IPS-20b (cell line): ENCODE results near the gene TAGLN3.

Source experiments
- H3K27ac ChIP-seq: one replicate; pipeline ENCODE4 v1.5.1; 2013; ENCODE audit warnings: low read length
- H3K27me3 ChIP-seq: 2 replicates; pipeline ENCODE4 v1.6.1; 2013; ENCODE audit warnings: mild to moderate bottlenecking, low read length, inconsistent platforms; ENCODE audit not compliant: insufficient read depth
- H3K36me3 ChIP-seq: 2 replicates; pipeline ENCODE4 v1.6.1; 2013; ENCODE audit warnings: low read depth, mild to moderate bottlenecking, inconsistent platforms, low read length, moderate library complexity; ENCODE audit not compliant: insufficient read depth
- H3K4me1 ChIP-seq: 2 replicates; pipeline ENCODE4 v1.6.1; 2013; ENCODE audit warnings: mild to moderate bottlenecking, control low read depth, inconsistent platforms, low read length, moderate library complexity; ENCODE audit not compliant: insufficient read depth
- H3K4me3 ChIP-seq: 2 replicates; pipeline ENCODE4 v1.5.1; 2013; ENCODE audit warnings: mild to moderate bottlenecking, low read length, inconsistent platforms
- H3K9ac ChIP-seq: 2 replicates; pipeline ENCODE4 v1.6.1; 2013; ENCODE audit warnings: low read depth, mild to moderate bottlenecking, inconsistent platforms, low read length, moderate library complexity
- H3K9me3 ChIP-seq: 2 replicates; pipeline ENCODE4 v1.6.1; 2013; ENCODE audit warnings: mild to moderate bottlenecking, low read depth, low read length, inconsistent platforms; ENCODE audit not compliant: insufficient read depth

TAGLN3 gene

GRCh38 chr3:112012205-112012992 lies 13.7 kb downstream of the TAGLN3 start:
- Histone ChIP-seq H3K4me3 (no peak overlapping the region), H3K9ac (no peak overlapping the region), H3K9me3 (no peaks in the 10 kb centered on the region), H3K27ac (no peak overlapping the region), H3K4me1 (no peaks in the 10 kb centered on the region), H3K27me3 (no peaks in the 10 kb centered on the region), H3K36me3 (peaks cover 7% of the 10 kb centered on the region; the same call in 1 of the 2 replicates)

GRCh38 chr3:112013058-112013783 lies 14.5 kb downstream of the TAGLN3 start:
- Histone ChIP-seq H3K27me3 (no peaks in the 10 kb centered on the region), H3K27ac (no peak overlapping the region), H3K9me3 (no peaks in the 10 kb centered on the region), H3K4me3 (no peak overlapping the region), H3K9ac (no peak overlapping the region), H3K36me3 (peaks cover 7% of the 10 kb centered on the region; the same call in 1 of the 2 replicates), H3K4me1 (no peaks in the 10 kb centered on the region)

- H3K9ac ChIP-seq: no peak overlapping the region
Measured at GRCh38 chr3:112013784-112014143, 15.0 kb downstream of the TAGLN3 start.

GRCh38 chr3:112017091-112017490 lies 18.4 kb downstream of the TAGLN3 start:
- Histone ChIP-seq H3K4me3 (no peak overlapping the region), H3K27me3 (no peaks in the 10 kb centered on the region), H3K36me3 (peaks cover 3% of the 10 kb centered on the region; the same call in 1 of the 2 replicates), H3K9me3 (no peaks in the 10 kb centered on the region), H3K27ac (no peak overlapping the region), H3K9ac (no peak overlapping the region), H3K4me1 (no peaks in the 10 kb centered on the region)

More at GRCh38 chr3:112013784-112014143, 15.0 kb downstream of the TAGLN3 start:
- Histone ChIP-seq H3K4me1 (no peaks in the 10 kb centered on the region), H3K27ac (no peak overlapping the region), H3K27me3 (no peaks in the 10 kb centered on the region), H3K9me3 (no peaks in the 10 kb centered on the region), H3K36me3 (peaks cover 7% of the 10 kb centered on the region; the same call in 1 of the 2 replicates), H3K4me3 (no peak overlapping the region)

- H3K36me3 ChIP-seq: peaks cover 3% of the 10 kb centered on the region; the same call in 1 of the 2 replicates
- no peak overlapping the region for H3K27ac ChIP-seq
- H3K27me3 ChIP-seq: no peaks in the 10 kb centered on the region
- no peaks in the 10 kb centered on the region for H3K9me3 ChIP-seq
- H3K4me1 ChIP-seq: no peaks in the 10 kb centered on the region
- H3K4me3 ChIP-seq: no peak overlapping the region
- no peak overlapping the region for H3K9ac ChIP-seq
Measured at GRCh38 chr3:112018712-112019111, 20.0 kb downstream of the TAGLN3 start.

GRCh38 chr3:112019716-112020115 lies 21.0 kb downstream of the TAGLN3 start:
- no peak overlapping the region for H3K4me3 ChIP-seq

GRCh38 chr3:112020674-112021085 lies 22.0 kb downstream of the TAGLN3 start:
- H3K9ac ChIP-seq: no peak overlapping the region
- no peaks in the 10 kb centered on the region for H3K27me3 ChIP-seq
- no peaks in the 10 kb centered on the region for H3K4me1 ChIP-seq
- no peak overlapping the region for H3K27ac ChIP-seq
- H3K9me3 ChIP-seq: no peaks in the 10 kb centered on the region
- H3K36me3 ChIP-seq: no peaks in the 10 kb centered on the region
- H3K4me3 ChIP-seq: no peak overlapping the region

More at GRCh38 chr3:112019716-112020115, 21.0 kb downstream of the TAGLN3 start:
- no peak overlapping the region for H3K9ac ChIP-seq
- no peaks in the 10 kb centered on the region for H3K4me1 ChIP-seq
- H3K27ac ChIP-seq: no peak overlapping the region
- H3K9me3 ChIP-seq: no peaks in the 10 kb centered on the region
- no peaks in the 10 kb centered on the region for H3K27me3 ChIP-seq
- no peaks in the 10 kb centered on the region for H3K36me3 ChIP-seq

GRCh38 chr3:112027142-112027541 lies 28.4 kb downstream of the TAGLN3 start:
- Histone ChIP-seq H3K9ac (no peak overlapping the region), H3K27ac (no peak overlapping the region), H3K9me3 (no peaks in the 10 kb centered on the region), H3K27me3 (no peaks in the 10 kb centered on the region), H3K4me1 (no peaks in the 10 kb centered on the region), H3K4me3 (no peak overlapping the region), H3K36me3 (no peaks in the 10 kb centered on the region)

GRCh38 chr3:112027826-112028225 lies 29.1 kb downstream of the TAGLN3 start:
- Histone ChIP-seq H3K4me3 (no peak overlapping the region), H3K27ac (no peak overlapping the region), H3K27me3 (no peaks in the 10 kb centered on the region), H3K9me3 (no peaks in the 10 kb centered on the region), H3K36me3 (no peaks in the 10 kb centered on the region), H3K4me1 (no peaks in the 10 kb centered on the region), H3K9ac (no peak overlapping the region)

- Histone ChIP-seq H3K27ac (no peak overlapping the region), H3K4me3 (no peak overlapping the region), H3K9ac (no peak overlapping the region), H3K27me3 (no peaks in the 10 kb centered on the region), H3K4me1 (peaks cover 3% of the 10 kb centered on the region; the same call in 1 of the 2 replicates), H3K9me3 (no peaks in the 10 kb centered on the region), H3K36me3 (no peaks in the 10 kb centered on the region)
Measured at GRCh38 chr3:112030901-112031300, 32.2 kb downstream of the TAGLN3 start.

GRCh38 chr3:112032098-112032731 lies 33.5 kb downstream of the TAGLN3 start:
- no peak overlapping the region for H3K4me3 ChIP-seq
- peaks cover 3% of the 10 kb centered on the region; the same call in 1 of the 2 replicates for H3K4me1 ChIP-seq
- H3K9me3 ChIP-seq: peaks cover 7% of the 10 kb centered on the region; the same call in 1 of the 2 replicates
- no peak overlapping the region for H3K27ac ChIP-seq
- no peak overlapping the region for H3K9ac ChIP-seq
- no peaks in the 10 kb centered on the region for H3K36me3 ChIP-seq
- H3K27me3 ChIP-seq: no peaks in the 10 kb centered on the region
